ENCODE results near the gene NAV3.

NAV3 gene

DNA sequence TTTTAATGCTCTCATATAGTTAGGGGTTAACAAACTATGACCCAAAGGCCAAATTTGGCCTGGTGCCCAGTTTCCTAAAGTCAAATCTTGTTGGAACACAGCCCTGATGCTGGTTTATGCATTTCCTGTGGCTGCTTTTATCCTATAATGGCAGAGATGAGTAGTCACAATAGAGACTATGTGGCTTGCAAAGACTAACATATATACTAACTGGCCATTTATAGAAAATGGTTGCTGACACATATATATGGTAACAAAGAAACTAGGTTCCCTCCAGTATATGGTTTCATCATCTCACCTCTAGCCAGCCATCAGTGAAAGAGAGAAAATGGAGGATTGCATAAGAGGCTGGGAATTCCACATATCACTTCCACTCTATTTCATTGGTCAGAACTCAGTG, 10.8 kb downstream of the NAV3 start:
- no peak for DNase-seq (ENCODE audit: low read depth in 4 of 4, low spot score in 1 of 4)

DNA sequence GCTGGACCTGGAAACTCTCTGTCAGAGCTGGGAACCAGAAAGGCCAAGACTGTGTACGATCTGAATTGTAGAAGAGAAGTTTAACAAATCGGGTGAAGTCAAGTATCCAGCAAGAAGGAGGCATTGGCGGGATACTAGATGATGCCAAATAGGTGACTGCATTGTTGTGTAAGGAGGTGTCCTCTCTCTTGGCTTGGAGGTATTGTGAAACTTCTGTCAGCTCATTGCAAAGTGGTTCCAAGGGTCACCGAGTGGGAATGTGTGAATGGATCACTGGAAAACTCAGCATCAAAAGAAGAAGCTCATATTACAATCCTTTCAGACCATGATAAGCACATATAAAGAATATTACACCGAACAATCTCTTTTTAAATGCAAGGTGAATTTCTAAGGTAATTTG, 11.7 kb downstream of the NAV3 start:
- no peak for DNase-seq (ENCODE audit: low read depth in 4 of 4, low spot score in 1 of 4)

DNA sequence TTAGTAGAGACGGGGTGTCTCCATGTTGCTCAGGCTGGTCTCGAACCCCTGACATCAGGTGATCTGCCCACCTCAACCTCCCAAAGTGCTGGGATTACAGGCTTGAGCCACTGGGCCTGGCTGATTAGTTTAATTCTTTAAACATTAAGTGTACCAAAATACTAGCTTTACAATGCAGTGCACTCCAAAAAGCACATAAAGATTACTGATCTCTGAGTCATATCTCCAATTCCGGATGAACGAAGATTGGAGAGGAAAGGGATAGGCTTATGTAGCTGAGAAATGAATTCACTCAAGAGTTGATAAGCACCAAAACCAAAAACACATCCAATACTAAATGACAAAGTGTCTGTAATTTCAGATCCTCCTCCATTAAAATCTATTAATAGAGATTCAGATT, 15.1 kb downstream of the NAV3 start:
- no peak for DNase-seq (ENCODE audit: low read depth in 4 of 4, low spot score in 1 of 4)

DNA sequence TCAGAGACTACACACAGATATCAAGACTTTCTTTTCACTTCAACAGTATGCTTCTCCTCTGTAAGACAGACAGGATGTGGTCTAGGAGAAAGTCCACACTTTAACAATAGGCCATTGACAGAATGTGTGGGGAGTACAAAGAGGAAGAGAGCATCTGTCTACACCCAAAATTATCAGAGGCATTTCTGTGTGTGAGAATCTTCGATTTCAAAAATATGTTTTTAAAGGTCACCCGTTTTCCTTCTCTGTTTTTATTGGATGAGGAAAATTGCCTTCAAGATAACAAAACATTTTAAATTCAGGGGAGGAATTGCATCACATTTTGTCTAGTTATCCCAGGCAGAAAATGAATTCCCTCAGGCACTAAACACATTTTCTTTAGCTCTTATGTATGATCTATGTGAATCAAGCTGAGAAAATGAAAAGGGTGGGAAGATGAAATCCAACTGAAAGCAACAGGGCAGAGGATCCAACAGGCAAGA, 16.4 kb downstream of the NAV3 start:
- DNase-seq (ENCODE audit: low read depth in 4 of 4, low spot score in 1 of 4), result no peak

DNA sequence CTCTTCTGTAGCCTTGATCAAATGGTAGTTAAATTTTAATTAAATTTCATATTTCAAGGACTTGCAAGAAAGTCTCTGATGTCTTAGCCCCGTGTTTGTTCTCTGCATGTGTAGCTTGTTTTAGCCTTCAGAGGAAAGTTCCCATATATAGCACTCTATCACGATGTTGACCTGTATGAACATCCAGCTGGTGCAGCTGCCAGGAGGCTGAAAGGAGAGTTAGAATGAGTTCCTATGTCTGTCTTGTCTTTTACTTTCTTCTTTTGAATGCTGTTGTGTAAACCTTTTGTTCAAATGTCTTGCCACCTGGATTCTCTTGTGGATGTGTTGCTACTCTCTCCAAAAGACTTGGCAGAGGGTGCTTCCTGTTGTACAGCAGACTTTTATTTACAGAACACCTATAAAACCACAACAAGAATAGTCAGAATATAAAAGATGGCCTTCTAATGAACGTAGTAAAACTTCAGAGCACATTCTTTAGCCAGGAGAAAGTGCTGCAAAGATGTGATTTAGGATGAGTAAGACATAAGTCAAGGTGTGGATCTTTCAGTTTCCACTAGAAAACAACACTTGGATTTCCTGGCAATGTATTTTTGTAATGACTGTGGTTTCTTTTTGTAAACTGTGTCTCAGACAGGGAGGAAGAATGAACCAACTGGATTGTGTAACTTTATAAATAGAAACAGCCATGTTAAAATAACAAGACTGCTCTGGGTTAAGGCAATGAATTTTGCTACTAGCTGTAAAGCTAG, 17.2 kb downstream of the NAV3 start:
- DNase-seq (ENCODE audit: low read depth in 4 of 4, low spot score in 1 of 4), result no peak

DNA sequence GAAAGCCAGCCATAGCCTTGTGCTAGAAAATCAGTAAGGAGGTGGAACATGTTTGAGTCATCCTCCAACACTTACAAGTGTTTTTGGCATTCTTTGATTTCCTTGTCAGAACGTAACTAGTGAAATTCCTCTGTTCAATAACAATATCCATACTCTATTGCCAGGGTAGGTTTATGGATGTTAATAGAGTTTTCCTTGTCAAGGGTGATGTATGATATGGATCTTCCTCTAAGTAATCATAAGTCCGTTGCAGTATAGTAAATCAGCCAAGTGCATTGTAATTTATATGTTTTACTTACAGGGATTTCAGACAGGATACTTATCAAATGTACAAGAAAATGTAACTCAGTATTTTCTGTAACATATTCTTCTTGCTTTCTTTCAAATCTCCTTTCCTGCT, 19.4 kb downstream of the NAV3 start:
- DNase-seq (ENCODE audit: low read depth in 4 of 4, low spot score in 1 of 4), result no peak

DNA sequence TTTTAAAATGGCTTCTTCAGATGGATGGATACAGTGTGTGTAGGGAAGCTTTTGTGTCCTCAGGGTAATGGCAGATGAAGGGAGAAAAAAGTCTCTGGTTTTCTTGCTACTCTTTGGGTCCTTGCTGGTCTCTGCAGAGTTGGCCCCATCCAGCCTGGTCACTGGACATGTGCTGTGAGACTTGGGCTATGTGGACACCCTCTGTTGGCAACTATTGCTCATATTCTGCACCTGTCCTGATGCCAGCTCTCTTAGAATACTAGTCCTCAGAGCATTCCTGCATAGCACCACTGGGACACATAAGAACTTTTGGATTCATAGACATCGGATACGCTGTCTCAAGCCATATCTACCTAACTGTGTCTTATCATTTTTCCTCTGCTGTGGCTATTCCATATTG, 20.0 kb downstream of the NAV3 start:
- no peak for DNase-seq (ENCODE audit: low read depth in 4 of 4, low spot score in 1 of 4)

DNA sequence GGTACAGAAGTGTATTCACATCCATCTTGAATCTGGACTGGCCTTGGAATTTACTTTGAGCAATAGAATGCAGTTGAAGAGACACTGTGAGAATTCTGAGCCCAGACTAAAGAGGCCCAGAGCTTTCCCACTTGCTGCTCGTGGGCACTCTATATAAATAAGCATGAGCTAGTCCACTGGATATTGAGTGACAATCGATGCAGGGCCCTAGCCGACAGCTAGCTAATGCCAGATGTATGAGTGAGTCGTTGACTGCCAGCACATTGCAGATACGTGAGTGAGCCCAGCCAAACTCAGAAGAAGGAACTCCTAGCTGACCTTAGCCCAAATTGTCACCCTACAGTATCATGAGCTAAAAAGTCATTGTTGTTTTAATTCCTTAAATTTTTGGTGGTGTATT, 24.9 kb downstream of the NAV3 start:
- DNase-seq (ENCODE audit: low read depth in 4 of 4, low spot score in 1 of 4), result no peak

DNA sequence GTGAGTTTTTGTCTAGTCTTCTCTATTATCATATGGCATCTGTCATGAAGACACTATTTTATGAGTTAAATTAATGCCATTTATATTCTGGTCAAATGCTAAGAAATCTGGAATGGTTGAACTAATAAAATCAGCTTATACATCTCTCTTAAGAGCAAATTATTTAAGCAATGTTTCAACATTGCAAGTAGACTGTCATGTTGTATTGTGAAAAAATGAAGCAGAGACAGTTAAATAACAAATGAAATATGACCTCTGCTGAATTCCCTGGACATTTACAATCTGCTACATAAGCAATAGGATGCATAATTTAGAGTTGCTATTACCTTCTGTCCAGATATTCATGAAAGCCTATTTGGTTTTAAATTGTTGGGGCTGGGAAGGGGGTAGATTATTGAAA, 30.6 kb downstream of the NAV3 start:
- no peak for DNase-seq (ENCODE audit: low read depth in 4 of 4, low spot score in 1 of 4)

DNA sequence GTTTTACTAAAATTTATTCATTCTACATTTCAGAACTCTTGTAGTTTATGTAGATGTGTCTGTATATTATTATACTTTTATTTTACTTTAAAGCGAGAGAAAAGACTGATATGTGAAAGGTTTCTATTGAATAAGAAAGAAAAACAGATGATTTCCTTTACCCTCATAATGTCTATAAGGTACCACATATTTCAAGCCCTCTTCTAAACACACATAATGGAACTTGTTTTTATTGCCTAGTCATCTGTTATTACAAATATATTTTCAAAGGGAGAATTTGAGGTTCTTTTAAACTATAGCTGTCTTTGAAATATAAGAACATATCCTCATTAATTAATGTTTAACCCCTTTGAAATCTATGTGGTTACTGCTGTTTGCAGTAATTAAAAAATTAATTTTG, 34.5 kb downstream of the NAV3 start:
- DNase-seq (ENCODE audit: low read depth in 4 of 4, low spot score in 1 of 4), result no peak

DNA sequence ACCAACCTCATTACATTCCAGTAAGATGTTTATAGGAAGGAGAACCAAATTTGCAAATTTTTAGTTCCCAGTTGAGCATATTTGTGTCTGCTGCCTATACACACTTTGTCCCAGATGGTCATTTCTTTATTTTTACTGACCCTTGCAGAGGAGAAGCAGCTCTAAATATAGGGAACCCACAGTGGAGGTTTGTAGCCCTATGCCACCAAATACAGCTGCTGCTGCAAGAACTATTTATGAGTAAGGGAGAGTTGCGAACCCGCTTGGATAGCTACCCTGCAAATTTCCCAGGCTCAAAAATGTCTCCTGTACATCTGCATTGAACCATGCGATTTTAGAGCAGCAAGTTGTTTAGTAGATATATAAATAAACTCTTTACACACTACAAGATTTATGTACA, 48.2 kb downstream of the NAV3 start:
- DNase-seq (ENCODE audit: low read depth in 4 of 4, low spot score in 1 of 4), result no peak

DNA sequence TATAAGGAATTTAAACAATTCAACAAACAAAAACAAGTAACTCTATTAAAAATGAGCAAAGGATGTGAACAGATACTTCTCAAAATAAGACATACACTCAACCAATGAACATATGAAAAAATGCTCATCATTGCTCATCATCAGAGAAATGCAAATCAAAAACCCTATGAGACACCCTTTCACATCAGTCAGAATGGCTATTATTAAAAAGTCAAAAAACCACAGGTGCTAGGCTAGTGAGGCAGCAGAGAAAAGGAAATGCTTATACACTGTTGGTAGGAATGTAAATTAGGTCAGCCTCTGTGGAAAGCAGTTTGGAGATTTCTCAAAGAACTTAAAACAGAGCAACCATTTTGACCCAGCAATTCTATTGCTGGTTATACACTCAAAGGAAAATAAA, 52.0 kb downstream of the NAV3 start:
- no peak for DNase-seq (ENCODE audit: low read depth in 4 of 4, low spot score in 1 of 4)

DNA sequence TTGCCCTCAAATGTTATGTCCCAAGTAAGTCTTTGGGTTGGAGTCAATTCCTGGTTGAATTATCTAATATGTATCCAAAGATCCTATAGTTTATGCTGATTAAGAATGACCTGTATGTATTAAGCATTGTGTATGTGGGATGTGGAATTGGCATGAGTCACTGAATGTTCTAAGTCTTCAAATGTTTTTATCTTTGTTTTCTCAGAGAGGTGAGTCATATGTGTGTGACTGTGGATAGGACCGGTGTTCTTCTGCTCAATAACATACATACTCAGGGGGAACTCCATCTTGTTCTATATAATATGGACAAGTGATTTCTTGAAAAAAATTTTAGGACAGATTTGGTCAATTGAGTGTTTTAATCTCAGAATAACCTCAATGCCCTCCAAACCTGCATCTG, 57.9 kb downstream of the NAV3 start:
- no peak for DNase-seq (ENCODE audit: low read depth in 4 of 4, low spot score in 1 of 4)

DNA sequence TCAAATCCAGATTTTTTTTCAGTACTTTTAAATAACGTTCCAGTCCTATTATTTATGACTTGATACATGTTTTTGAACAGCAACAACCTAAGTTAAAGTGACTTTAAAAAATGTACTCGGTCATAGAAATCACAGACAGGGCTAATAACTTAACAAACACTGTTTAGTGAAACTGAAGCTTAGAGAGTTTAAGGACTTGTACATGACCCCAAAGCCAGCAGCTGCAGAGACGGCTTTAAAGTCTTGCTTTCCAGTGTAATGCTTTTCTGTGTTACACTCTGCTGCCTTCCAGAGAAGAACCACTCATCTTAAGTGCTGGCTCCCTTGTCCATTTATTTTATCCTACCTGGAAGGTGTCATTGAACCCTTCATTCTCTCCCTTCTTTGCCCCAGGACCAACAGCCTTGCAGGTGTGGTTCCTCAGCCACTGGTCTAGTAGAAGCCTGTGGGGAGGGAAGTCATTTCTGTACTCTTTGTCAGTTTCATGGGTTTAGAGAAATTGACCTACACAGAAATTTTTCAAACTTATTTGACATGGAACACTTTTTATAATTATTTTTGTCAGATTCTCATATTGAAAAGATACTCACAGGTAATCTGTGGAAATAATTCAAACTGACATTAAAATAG, 60.9 kb downstream of the NAV3 start:
- no peak for DNase-seq (ENCODE audit: low read depth in 4 of 4, low spot score in 1 of 4)

DNA sequence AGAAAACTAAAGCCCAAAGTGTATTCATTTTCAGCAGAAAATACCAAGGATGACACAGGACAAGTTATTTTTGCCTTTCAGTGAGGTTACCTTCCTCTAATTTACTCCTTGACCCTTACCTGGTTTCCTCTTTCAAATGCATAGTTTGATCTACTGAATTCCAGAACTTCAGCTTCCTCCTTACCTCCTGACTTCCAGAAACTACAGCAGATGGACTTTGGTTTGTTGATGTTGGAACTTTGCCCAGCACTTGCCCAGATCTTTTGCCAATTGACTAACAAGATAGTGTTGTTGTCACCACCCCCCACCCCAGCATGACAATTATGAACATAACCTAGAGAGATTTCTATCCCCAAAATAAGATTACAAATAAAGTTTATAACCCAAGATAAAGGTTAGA, 63.2 kb downstream of the NAV3 start:
- no peak for DNase-seq (ENCODE audit: low read depth in 4 of 4, low spot score in 1 of 4)

DNA sequence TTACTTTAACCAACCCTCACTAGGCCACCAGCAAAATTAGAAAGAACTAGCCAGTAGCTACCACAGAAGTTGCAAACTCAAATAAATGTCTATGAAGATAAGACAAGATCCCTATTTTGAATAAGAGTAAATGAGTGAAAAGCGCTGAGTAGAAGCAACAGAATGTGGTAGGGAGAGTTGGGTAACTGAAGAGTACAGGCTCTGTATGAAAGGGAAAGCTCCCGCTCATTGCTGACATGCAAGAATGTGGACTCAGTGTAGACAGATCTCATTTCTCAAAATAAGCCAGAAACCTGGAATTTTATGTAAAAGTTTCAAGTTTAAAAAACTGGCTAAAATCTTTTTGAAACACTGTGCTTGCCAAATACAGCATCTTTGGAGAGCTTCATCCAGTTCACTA, 63.9 kb downstream of the NAV3 start:
- DNase-seq (ENCODE audit: low read depth in 4 of 4, low spot score in 1 of 4), result no peak

DNA sequence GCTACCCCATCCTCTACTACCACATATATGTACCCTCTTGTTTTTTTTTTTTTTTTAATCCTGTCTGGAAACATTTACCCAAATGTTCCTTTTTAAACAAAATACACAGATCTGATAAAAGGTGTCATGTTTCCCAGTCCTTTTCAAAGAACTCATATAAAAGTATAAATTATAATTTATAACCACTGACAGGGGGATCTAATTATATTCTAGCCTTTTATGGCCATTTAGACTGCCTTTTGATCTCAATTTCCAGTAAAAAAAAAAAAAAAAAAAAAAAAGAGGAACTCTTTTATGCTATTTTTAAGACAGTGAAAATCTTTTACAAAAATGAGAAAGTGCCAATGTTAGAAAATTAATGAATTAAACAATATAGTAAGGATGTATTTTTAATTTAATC, 65.0 kb downstream of the NAV3 start:
- DNase-seq (ENCODE audit: low read depth in 4 of 4, low spot score in 1 of 4), result no peak

DNA sequence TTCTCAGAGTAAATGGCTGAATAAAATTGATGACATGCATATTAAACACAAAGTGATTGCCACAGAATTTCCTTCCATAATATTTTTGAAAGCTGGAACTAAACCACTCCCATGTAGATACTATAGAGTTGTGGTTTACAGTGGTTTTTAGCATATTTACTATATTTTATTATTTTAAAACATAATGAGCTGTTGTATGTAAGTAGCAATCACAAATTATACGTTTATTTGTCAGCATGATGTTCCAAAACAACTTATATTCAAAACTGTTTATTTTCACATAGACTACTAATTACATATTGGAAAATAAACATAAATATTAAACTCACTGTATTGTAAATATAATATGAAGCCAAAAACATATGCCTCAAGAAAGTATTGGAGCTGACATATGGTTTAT, 77.2 kb downstream of the NAV3 start:
- DNase-seq (ENCODE audit: low read depth in 4 of 4, low spot score in 1 of 4), result no peak

DNA sequence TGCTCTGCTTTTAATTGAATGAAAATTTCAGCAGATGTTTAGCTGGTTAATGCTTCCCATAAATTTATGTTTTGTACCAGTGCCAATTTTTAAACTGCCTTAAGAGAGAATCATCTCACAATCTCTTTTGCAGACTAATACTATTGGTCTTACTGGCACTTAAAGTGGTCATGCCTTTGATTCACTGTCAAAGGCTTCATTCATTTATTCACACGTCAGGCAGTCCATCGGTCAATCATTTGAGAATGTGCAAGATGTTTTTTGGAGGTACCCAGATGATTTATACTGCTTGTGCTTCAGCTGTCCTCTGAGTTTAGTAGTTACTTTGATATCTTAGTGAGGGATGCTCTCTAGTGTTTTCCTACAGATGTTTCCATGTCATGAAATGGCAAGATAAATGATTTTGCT, 83.4 kb downstream of the NAV3 start:
- DNase-seq (ENCODE audit: low read depth in 4 of 4, low spot score in 1 of 4), result no peak

DNA sequence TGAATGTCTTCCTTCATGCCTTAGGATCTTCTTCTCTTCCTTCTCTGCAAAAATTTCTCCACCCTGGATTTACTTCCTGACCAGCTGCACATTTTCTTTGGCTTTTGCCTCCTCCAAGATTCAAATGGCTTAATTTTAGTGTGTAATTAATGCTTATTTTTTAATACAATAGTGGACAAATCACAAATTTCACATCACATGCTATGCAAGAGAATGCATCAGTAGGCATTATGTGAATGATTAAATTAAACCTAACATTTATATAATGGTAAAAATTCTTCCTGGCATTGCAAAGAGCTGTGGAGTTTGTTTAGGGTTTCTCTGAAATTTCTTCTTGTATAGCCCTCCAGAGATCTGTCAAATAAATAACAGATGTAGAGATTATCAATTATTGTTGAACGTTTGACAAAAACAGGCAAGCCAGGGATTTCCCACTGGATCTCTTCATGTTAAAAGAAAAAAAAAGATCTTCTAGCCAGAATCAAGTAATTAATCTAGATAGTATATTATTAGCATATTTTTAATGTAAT, 84.4 kb downstream of the NAV3 start:
- DNase-seq (ENCODE audit: low read depth in 4 of 4, low spot score in 1 of 4), result no peak

DNA sequence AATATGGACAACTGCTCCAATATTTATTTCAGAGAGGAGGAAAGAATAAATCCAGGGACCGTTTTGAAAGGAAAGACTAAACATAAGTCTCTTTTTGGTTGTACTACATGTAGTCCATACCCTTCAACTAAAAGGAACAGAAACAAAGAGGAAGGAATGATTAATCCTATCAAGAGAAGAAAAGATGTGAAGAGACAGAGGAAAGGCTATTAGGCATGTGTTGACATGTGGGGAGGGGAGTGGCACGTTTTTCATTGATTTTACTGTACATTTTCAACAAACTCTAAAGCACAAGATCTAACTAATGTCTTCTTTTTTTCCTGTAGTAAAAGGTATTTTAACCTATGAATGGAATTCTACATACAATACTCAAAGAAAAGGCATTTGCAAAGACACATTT, 85.6 kb downstream of the NAV3 start:
- DNase-seq (ENCODE audit: low read depth in 4 of 4, low spot score in 1 of 4), result no peak

DNA sequence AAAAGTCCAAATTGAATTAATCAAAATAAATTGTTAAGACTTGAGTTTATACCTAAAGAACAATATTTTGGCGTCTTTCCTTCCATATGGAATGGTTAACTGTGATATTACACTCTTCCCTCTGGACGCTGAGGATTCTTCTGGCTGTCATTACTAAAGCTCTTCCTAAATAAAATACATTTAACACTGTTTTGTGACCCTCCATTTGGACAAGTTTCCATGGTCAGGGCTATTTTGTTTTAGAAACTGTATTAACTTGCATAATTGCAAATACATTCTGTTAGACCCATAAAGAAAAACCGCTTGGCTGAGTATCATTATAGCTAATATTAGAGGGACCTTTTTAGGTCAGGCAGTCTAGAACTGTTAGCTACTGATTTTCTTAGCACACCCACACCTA, 87.4 kb downstream of the NAV3 start:
- no peak for DNase-seq (ENCODE audit: low read depth in 4 of 4, low spot score in 1 of 4)

DNA sequence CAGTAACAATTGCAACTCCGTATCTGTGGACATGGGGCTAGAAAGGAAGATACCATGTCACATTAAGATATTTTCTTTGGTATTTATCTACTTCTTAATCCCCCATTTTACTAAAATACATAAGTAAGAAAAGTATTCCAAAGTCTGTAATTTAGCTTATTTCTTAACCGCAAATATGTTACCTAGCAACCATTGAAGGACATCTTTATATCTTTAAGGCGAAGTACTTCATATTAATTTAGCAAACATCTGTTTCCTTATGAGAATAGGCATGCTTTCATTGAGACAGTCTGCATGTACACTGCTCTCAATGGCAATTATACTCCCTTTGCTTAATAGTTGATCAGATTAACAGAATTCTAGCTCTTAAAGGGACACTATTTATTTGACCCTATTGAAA, 88.8 kb downstream of the NAV3 start:
- DNase-seq (ENCODE audit: low read depth in 4 of 4, low spot score in 1 of 4), result no peak
